CD14-positive monocyte (primary cell): ENCODE results near the gene DCUN1D3. TPM values are rescaled to one million over a fixed set of nuclear protein-coding genes. Genes with fewer than 3 reads are reported as not detected.
A peak's percentile ranks its signal among the peaks of the same experiment; 100 is the strongest.

ENCODE experiments used
- DNase-seq, 3 donors: peaks; one replicate each; pipeline ENCODE4 v3.0.0-alpha.2; 2011 to 2022
- H2AFZ ChIP-seq: 2 replicates; pipeline ENCODE4 v1.6.0; 2012; ENCODE audit warnings: mild to moderate bottlenecking, low read depth, low read length, inconsistent platforms; ENCODE audit not compliant: insufficient read depth, poor library complexity, severe bottlenecking
- H3K27ac ChIP-seq, 2 donors: 1 replicate in 1 of 2; 2 replicates in 1 of 2; pipeline ENCODE4 v1.5.1; 2012 to 2013; ENCODE audit warnings: low read length in 2 of 2, control low read depth in 1 of 2, inconsistent platforms in 1 of 2, low read depth in 1 of 2, mild to moderate bottlenecking in 1 of 2
- H3K27me3 ChIP-seq, 2 donors: one replicate each; pipeline versions ENCODE4 v1.6.0 to v1.6.1; 2011 to 2013; ENCODE audit warnings: low read length in 2 of 2; ENCODE audit not compliant: control insufficient read depth in 2 of 2, insufficient read depth in 2 of 2
- H3K36me3 ChIP-seq, 2 donors: replicated peaks in 1 of 2; 1 replicate in 1 of 2; 2 replicates in 1 of 2; pipeline versions ENCODE4 v1.5.1 to v1.6.1; 2012 to 2013; ENCODE audit warnings: low read length in 2 of 2, control low read depth in 1 of 2, inconsistent platforms in 1 of 2, mild to moderate bottlenecking in 1 of 2; ENCODE audit not compliant: insufficient read depth in 2 of 2, control insufficient read depth in 1 of 2
- H3K4me1 ChIP-seq, 2 donors: 1 replicate in 1 of 2; 2 replicates in 1 of 2; pipeline versions ENCODE4 v1.5.1 to v1.6.1; 2012 to 2013; ENCODE audit warnings: low read length in 2 of 2, control low read depth in 1 of 2, inconsistent platforms in 1 of 2, mild to moderate bottlenecking in 1 of 2, moderate library complexity in 1 of 2; ENCODE audit not compliant: insufficient read depth in 2 of 2, control insufficient read depth in 1 of 2
- H3K4me2 ChIP-seq: replicated peaks from 2 replicates; pipeline ENCODE3; 2012; ENCODE audit warnings: low read length, moderate library complexity, mild to moderate bottlenecking; ENCODE audit not compliant: poor library complexity, severe bottlenecking; ENCODE audit errors: extremely low read depth
- H3K4me3 ChIP-seq, 3 experiments: fragments of 200-600 bp in 1 of 3; sonication (generic) in 1 of 3; replicated peaks in 1 of 3; 1 replicate in 2 of 3; 2 replicates in 1 of 3; pipeline ENCODE4 v1.5.1; 2011 to 2013; ENCODE audit warnings: low read length in 3 of 3, mild to moderate bottlenecking in 3 of 3, control low read depth in 2 of 3, low read depth in 2 of 3, inconsistent platforms in 1 of 3, moderate library complexity in 1 of 3
- H3K79me2 ChIP-seq: 2 replicates; pipeline ENCODE4 v1.6.0; 2012; ENCODE audit warnings: mild to moderate bottlenecking, control low read depth, inconsistent platforms, low read length, moderate library complexity; ENCODE audit not compliant: insufficient read depth
- H3K9ac ChIP-seq: 2 replicates; pipeline ENCODE4 v1.6.0; 2017; ENCODE audit warnings: low read length, mild to moderate bottlenecking; ENCODE audit not compliant: insufficient read depth, poor library complexity, severe bottlenecking
- H3K9me3 ChIP-seq, 2 donors: replicated peaks in 1 of 2; 1 replicate in 1 of 2; 2 replicates in 1 of 2; pipeline versions ENCODE4 v1.5.1 to v1.6.1; 2012 to 2013; ENCODE audit warnings: low read length in 2 of 2, control low read depth in 1 of 2; ENCODE audit not compliant: control insufficient read depth in 1 of 2, insufficient read depth in 1 of 2
- H4K20me1 ChIP-seq: 2 replicates; pipeline ENCODE4 v1.6.0; 2012; ENCODE audit warnings: mild to moderate bottlenecking, low read length, control low read depth, moderate library complexity; ENCODE audit not compliant: insufficient read depth
- H3K27ac Mint-ChIP-seq, 7 donors: one replicate each; pipeline ENCODE4 v1.8.0; 2020; ENCODE audit warnings: mild to moderate bottlenecking in 7 of 7, mixed read lengths in 7 of 7, moderate library complexity in 6 of 7, inconsistent platforms in 2 of 7
- H3K27me3 Mint-ChIP-seq, 3 donors: one replicate each; pipeline ENCODE4 v1.8.0; 2021 to 2022; ENCODE audit warnings: low read depth in 3 of 3, mild to moderate bottlenecking in 3 of 3, mixed read lengths in 3 of 3, moderate library complexity in 3 of 3, inconsistent platforms in 1 of 3
- H3K36me3 Mint-ChIP-seq, 2 donors: one replicate each; pipeline ENCODE4 v1.8.0; 2020; ENCODE audit warnings: mixed read lengths in 2 of 2, inconsistent platforms in 1 of 2, mild to moderate bottlenecking in 1 of 2
- H3K4me1 Mint-ChIP-seq: one replicate; pipeline ENCODE4 v1.8.0; 2020; ENCODE audit warnings: mild to moderate bottlenecking, mixed read lengths
- H3K4me3 Mint-ChIP-seq, 2 donors: one replicate each; pipeline ENCODE4 v1.8.0; 2020; ENCODE audit warnings: mild to moderate bottlenecking in 2 of 2, mixed read lengths in 2 of 2, moderate library complexity in 1 of 2
- H3K9me3 Mint-ChIP-seq, 7 donors: one replicate each; pipeline ENCODE4 v1.8.0; 2020 to 2022; ENCODE audit warnings: mixed read lengths in 7 of 7, mild to moderate bottlenecking in 6 of 7, moderate library complexity in 6 of 7, inconsistent platforms in 2 of 7
- CTCF ChIP-seq: fragments of 200-600 bp; IDR thresholded peaks from one replicate; pipeline ENCODE4 v1.8.0; 2022; ENCODE audit warnings: antibody characterized with exemption, mild to moderate bottlenecking
- WGBS: methylation state at CpG from one replicate; pipeline ENCODE4 v1.1.5; 2013; ENCODE audit warnings: missing lambda C conversion rate; ENCODE audit not compliant: insufficient coverage; 5-methylcytosine and 5-hydroxymethylcytosine counted together
- intact Hi-C, 2 donors: fragments of 100-400 bp; cut with micrococcal nuclease; formaldehyde crosslinking; loops; one replicate each; pipeline versions ENCODE4 v1.15.0 to v1.15.1; 2023
- polyA plus RNA-seq, 3 donors: library from polyadenylated mRNA; depleted of rRNA in 1 of 3; unstranded in 2 of 3; stranded (reverse) in 1 of 3; fragments of 300-500 nt in 2 of 3; fragments of >200 nt in 1 of 3; fragmentation: Illumina TruSeq in 2 of 3; gene quantifications; 1 replicate in 2 of 3; 2 replicates in 1 of 3; pipeline ENCODE4 v1.2.3, GENCODE V29; 2012 to 2021

DCUN1D3 gene
- polyA plus RNA-seq, 3 donors = 1.0 to 3.4 (median 1.3) TPM

- no peak for TF ChIP-seq CTCF
- Mint-ChIP-seq H3K4me3 (no peak overlapping the region), H3K27ac (peak overlapping the region in 1 of 7 donors; percentile 35), H3K4me1 (peaks cover 40% of the 10 kb centered on the region), H3K36me3 (peaks cover 11 to 17% of the 10 kb centered on the region in 2 donors), H3K9me3 (no peaks in the 10 kb centered on the region), H3K27me3 (no peaks in the 10 kb centered on the region)
- peaks cover 36% of the 10 kb centered on the region for H3K79me2 ChIP-seq
- H2AFZ ChIP-seq = no peak overlapping the region
- H3K27me3 ChIP-seq = no peaks in the 10 kb centered on the region
- peaks cover 9 to 18% of the 10 kb centered on the region in 2 donors for H3K4me1 ChIP-seq
- no peak overlapping the region for H3K4me3 ChIP-seq
- no peak for DNase-seq
- H3K9ac ChIP-seq = no peak overlapping the region
- no peaks in the 10 kb centered on the region for H3K36me3 ChIP-seq
- H3K9me3 ChIP-seq = no peaks in the 10 kb centered on the region
- intact Hi-C loops = no loop called here
- H3K4me2 ChIP-seq = no peak overlapping the region
- WGBS = no CpG with 5 or more reads among the region's 1 CpG
- H4K20me1 ChIP-seq = peaks cover 64% of the 10 kb centered on the region
- H3K27ac ChIP-seq = no peak overlapping the region
Measured at GRCh38 chr16:20875355-20875650, 24.9 kb downstream of the DCUN1D3 start.

- Mint-ChIP-seq H3K27ac (peak overlapping the region in 1 of 7 donors; percentile 28), H3K9me3 (no peaks in the 10 kb centered on the region), H3K4me3 (no peak overlapping the region), H3K4me1 (peaks cover 40% of the 10 kb centered on the region), H3K27me3 (no peaks in the 10 kb centered on the region), H3K36me3 (peaks cover 11 to 20% of the 10 kb centered on the region in 2 donors)
- no peak for DNase-seq
- peaks cover 30% of the 10 kb centered on the region for H3K79me2 ChIP-seq
- H4K20me1 ChIP-seq = peaks cover 65% of the 10 kb centered on the region
- H3K4me1 ChIP-seq = peaks cover 9 to 16% of the 10 kb centered on the region in 2 donors
- H3K27ac ChIP-seq = no peak overlapping the region
- no peak overlapping the region for H2AFZ ChIP-seq
- intact Hi-C loops = no loop called here
- H3K27me3 ChIP-seq = no peaks in the 10 kb centered on the region
- H3K4me2 ChIP-seq = no peak overlapping the region
- H3K36me3 ChIP-seq = no peaks in the 10 kb centered on the region
- no peak overlapping the region for H3K4me3 ChIP-seq
- no peak for TF ChIP-seq CTCF
- no peak overlapping the region for H3K9ac ChIP-seq
- H3K9me3 ChIP-seq = no peaks in the 10 kb centered on the region
- WGBS = 50% methylated on average over 1 of the region's 4 CpGs
Measured at GRCh38 chr16:20874088-20874581, 26.0 kb downstream of the DCUN1D3 start.
